HepG2 (cell line): ENCODE data around the gene CCL16. TPM values are rescaled to one million over a fixed set of nuclear protein-coding genes. Genes with fewer than 3 reads are reported as not detected.

Source experiments
- ARHGAP35 ChIP-seq: sonication (generic); formaldehyde crosslinking; IDR thresholded peaks from 2 replicates; pipeline ENCODE4 v1.9.0; 2022; ENCODE audit warnings: mild to moderate bottlenecking, inconsistent platforms, moderate library complexity, missing genetic modification reagents, borderline replicate concordance
- EZH2 ChIP-seq: conservative IDR thresholded peaks from 2 replicates; pipeline ENCODE4 v1.6.1; 2012; ENCODE audit warnings: mild to moderate bottlenecking, low read depth, low read length, moderate library complexity
- NAIF1 ChIP-seq: sonication (generic); formaldehyde crosslinking; IDR thresholded peaks from 2 replicates; pipeline ENCODE4 v1.5.0; 2020; ENCODE audit warnings: mild to moderate bottlenecking, missing genetic modification reagents, borderline replicate concordance
- NCOR1 ChIP-seq: fragments of 200-600 bp; sonication (generic); IDR thresholded peaks from 2 replicates; pipeline ENCODE4 v1.7.0; 2017; ENCODE audit warnings: antibody characterized with exemption, low read length, borderline replicate concordance
- NFKB2 ChIP-seq: sonication (generic); formaldehyde crosslinking; IDR thresholded peaks from 2 replicates; pipeline ENCODE4 v1.4.0; 2020; ENCODE audit warnings: missing genetic modification reagents, borderline replicate concordance
- PHF8 ChIP-seq: sonication (generic); formaldehyde crosslinking; IDR thresholded peaks from 2 replicates; pipeline ENCODE4 v1.5.0; 2020; ENCODE audit warnings: missing genetic modification reagents
- POLR2AphosphoS2 ChIP-seq: IDR thresholded peaks from 2 replicates; pipeline ENCODE4 v1.6.1; 2011; ENCODE audit warnings: low read depth, low read length, improper control_type of control experiment
- RAD21 ChIP-seq: fragments of 450-650 bp; formaldehyde crosslinking; IDR thresholded peaks from 2 replicates; pipeline ENCODE4 v1.5.0; 2020; ENCODE audit warnings: mild to moderate bottlenecking
- SMC3 ChIP-seq: IDR thresholded peaks from 2 replicates; pipeline ENCODE4 v1.6.1; 2011; ENCODE audit warnings: low read length, improper control_type of control experiment
- ZBTB7A ChIP-seq: sonication (generic); formaldehyde crosslinking; IDR thresholded peaks from 2 replicates; pipeline ENCODE4 v1.8.0; 2022; ENCODE audit warnings: mild to moderate bottlenecking, missing genetic modification reagents
- ZFP36 ChIP-seq: fragments of 150-350 bp; IDR thresholded peaks from 2 replicates; pipeline ENCODE4 v1.6.1; 2018; ENCODE audit warnings: borderline replicate concordance, low read length, low read depth; ENCODE audit not compliant: partially characterized antibody
- ZHX1 ChIP-seq: sonication (generic); formaldehyde crosslinking; IDR thresholded peaks from 2 replicates; pipeline ENCODE4 v1.8.1; 2022; ENCODE audit warnings: low read depth, mild to moderate bottlenecking, missing genetic modification reagents
- ZNF441 ChIP-seq: sonication (generic); formaldehyde crosslinking; IDR thresholded peaks from 2 replicates; pipeline ENCODE4 v1.7.0; 2021; ENCODE audit warnings: missing genetic modification reagents, borderline replicate concordance
- ZNF687 ChIP-seq: sonication (generic); formaldehyde crosslinking; IDR thresholded peaks from 2 replicates; pipeline ENCODE4 v1.5.1; 2020; ENCODE audit warnings: mild to moderate bottlenecking, missing genetic modification reagents, moderate library complexity
- ZNF777 ChIP-seq: sonication (generic); formaldehyde crosslinking; IDR thresholded peaks from 2 replicates; pipeline ENCODE4 v1.4.0; 2020; ENCODE audit warnings: missing genetic modification reagents
- ZNF781 ChIP-seq: sonication (generic); formaldehyde crosslinking; IDR thresholded peaks from 2 replicates; pipeline ENCODE4 v1.5.1; 2020; ENCODE audit warnings: borderline replicate concordance, mild to moderate bottlenecking, missing genetic modification reagents; ENCODE audit errors: not compliant biosample characterization
- polyA plus RNA-seq, 8 experiments: library from polyadenylated mRNA; depleted of rRNA in 3 of 8; stranded (reverse) in 7 of 8; unstranded in 1 of 8; fragments of >200 nt; fragmentation: Illumina TruSeq in 4 of 8; extraction: Trizol in 4 of 8; gene quantifications; 2 replicates each; pipeline versions ENCODE4 v1.2.1 to v1.2.3, GENCODE V29; 2011 to 2016; ENCODE audit warnings: low read depth in 4 of 8, missing spikeins in 1 of 8, mixed read lengths in 1 of 8; ENCODE audit not compliant: insufficient read depth in 1 of 8
- total RNA-seq, 5 experiments: library from RNA; depleted of rRNA; stranded (reverse); fragments of >200 nt; fragmentation: Illumina TruSeq; extraction: Trizol; gene quantifications; 2 replicates each; pipeline ENCODE4 v1.2.3, GENCODE V29; 2016; ENCODE audit warnings: low read depth in 1 of 5
- TF ChIP-seq, protein P1 (sequence below): sonication (generic); formaldehyde crosslinking; IDR thresholded peaks from 2 replicates; pipeline ENCODE4 v1.4.0; 2020; ENCODE audit warnings: missing genetic modification reagents
- TF ChIP-seq, protein P2 (sequence below): sonication (generic); formaldehyde crosslinking; IDR thresholded peaks from 2 replicates; pipeline ENCODE4 v1.8.1; 2023; ENCODE audit warnings: mild to moderate bottlenecking, inconsistent platforms, moderate library complexity, missing genetic modification reagents, borderline replicate concordance

Gene CCL16
- total and polyA plus RNA-seq, 2 of the 13 experiments (the other 11 are each of a cell fraction or from before 2014, with no cell fraction given): 2.0 to 14.7 TPM

DNA sequence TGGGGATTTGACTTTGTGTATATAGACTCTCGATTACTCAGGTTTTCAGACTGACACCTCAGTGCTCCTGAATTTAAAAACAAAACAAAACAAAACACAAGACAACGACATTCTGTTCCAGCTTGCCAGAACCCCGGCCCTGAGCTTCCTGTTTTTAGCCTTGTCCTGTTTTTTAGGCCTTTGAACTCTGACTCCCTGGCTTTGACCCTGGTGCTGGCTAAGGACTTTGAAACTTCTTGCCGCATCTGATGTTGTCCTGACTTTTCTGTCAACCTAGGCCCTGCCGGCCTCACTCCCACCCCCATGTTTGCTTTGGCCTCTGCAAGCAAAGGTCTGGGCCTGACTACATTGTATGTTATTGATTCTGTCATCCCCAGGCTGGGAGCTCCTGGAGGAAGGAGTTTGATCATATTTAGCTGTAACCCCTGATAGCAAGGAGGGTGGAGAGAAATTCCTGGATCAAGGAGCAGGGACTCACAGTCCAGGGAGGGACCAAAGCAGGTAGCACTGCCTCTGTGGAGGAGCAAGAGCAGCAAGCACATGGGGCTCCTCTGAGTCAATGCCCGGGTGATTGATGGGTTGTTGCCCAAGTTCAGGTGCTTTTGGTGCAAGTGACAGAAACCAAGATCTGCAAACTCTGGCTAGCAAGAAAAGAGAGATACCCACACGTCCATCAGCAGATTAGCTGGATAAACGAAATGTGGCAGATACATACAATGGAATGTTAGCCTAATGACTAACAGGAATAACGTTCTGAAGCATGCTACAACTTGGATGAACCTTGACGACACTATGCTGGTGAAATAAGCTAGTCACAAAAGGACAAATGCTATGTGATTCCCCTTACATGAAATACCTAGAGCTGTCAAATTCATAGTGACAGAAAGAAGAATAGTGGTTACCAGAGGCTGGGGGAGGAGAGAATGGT lies 7.7 kb downstream of the CCL16 start (continued):
- 0 out of 2 replicates have a peak, but pooled peaks have one; percentile 58 for TF ChIP-seq ZHX1
- no peak for TF ChIP-seq NAIF1 (CRISPR knock-in tag)
- TF ChIP-seq POLR2AphosphoS2: no peak
- peak; percentile 57 for TF ChIP-seq ZNF781 (CRISPR knock-in tag)
- peak; percentile 85; the same call in 1 of the 2 replicates for TF ChIP-seq ZBTB7A (CRISPR knock-in tag)
- peak; percentile 49; the same call in 1 of the 2 replicates for TF ChIP-seq ARHGAP35 (CRISPR knock-in tag)
- TF ChIP-seq, protein P1, sequence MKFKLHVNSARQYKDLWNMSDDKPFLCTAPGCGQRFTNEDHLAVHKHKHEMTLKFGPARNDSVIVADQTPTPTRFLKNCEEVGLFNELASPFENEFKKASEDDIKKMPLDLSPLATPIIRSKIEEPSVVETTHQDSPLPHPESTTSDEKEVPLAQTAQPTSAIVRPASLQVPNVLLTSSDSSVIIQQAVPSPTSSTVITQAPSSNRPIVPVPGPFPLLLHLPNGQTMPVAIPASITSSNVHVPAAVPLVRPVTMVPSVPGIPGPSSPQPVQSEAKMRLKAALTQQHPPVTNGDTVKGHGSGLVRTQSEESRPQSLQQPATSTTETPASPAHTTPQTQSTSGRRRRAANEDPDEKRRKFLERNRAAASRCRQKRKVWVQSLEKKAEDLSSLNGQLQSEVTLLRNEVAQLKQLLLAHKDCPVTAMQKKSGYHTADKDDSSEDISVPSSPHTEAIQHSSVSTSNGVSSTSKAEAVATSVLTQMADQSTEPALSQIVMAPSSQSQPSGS: peak; percentile 95
- TF ChIP-seq ZNF777 (CRISPR knock-in tag): no peak
- peak; percentile 100 for TF ChIP-seq NCOR1
- TF ChIP-seq ZFP36: no peak
- TF ChIP-seq, protein P2, sequence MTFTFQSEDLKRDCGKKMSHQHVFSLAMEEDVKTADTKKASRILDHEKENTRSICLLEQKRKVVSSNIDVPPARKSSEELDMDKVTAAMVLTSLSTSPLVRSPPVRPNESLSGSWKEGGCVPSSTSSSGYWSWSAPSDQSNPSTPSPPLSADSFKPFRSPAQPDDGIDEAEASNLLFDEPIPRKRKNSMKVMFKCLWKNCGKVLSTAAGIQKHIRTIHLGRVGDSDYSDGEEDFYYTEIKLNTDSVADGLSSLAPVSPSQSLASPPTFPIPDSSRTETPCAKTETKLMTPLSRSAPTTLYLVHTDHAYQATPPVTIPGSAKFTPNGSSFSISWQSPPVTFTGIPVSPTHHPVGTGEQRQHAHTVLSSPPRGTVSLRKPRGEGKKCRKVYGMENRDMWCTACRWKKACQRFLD: no peak
- TF ChIP-seq ZNF687 (CRISPR knock-in tag): peak; percentile 43; the same call in 1 of the 2 replicates
- TF ChIP-seq NFKB2 (CRISPR knock-in tag): no peak
- peak; percentile 27; the same call in 1 of the 2 replicates for TF ChIP-seq ZNF441
- no peak for TF ChIP-seq EZH2
- no peak for TF ChIP-seq RAD21 (CRISPR knock-in tag)
- TF ChIP-seq SMC3: peak; percentile 18; the same call in 1 of the 2 replicates
- peak; percentile 66 for TF ChIP-seq PHF8 (CRISPR knock-in tag)
